ENCODE results near the gene LOXHD1.

Gene LOXHD1

GRCh38 chr18:46672062-46672970, 15.3 kb upstream of the LOXHD1 start:
- DNase-seq (ENCODE audit: low spot score): no peak

GRCh38 chr18:46668694-46669093, 11.7 kb upstream of the LOXHD1 start:
- no peak for DNase-seq (ENCODE audit: low spot score)

GRCh38 chr18:46668135-46668534, 11.1 kb upstream of the LOXHD1 start:
- no peak for DNase-seq (ENCODE audit: low spot score)

- no peak for DNase-seq (ENCODE audit: low spot score)
Observed at GRCh38 chr18:46663539-46663938, 6.5 kb upstream of the LOXHD1 start.

GRCh38 chr18:46660957-46661749, 4.1 kb upstream of the LOXHD1 start:
- no peak for DNase-seq (ENCODE audit: low spot score)

- DNase-seq (ENCODE audit: low spot score): no peak
Observed at GRCh38 chr18:46659484-46659883, 2.5 kb upstream of the LOXHD1 start.

- no peak for DNase-seq (ENCODE audit: low spot score)
Observed at GRCh38 chr18:46656326-46657114, 500 bp downstream of the LOXHD1 start.

- DNase-seq (ENCODE audit: low spot score): no peak
Observed at GRCh38 chr18:46652372-46652771, 4.6 kb downstream of the LOXHD1 start.

GRCh38 chr18:46650681-46651080, 6.3 kb downstream of the LOXHD1 start:
- no peak for DNase-seq (ENCODE audit: low spot score)

GRCh38 chr18:46649071-46649862, 7.8 kb downstream of the LOXHD1 start:
- DNase-seq (ENCODE audit: low spot score): no peak

GRCh38 chr18:46646468-46646867, 10.6 kb downstream of the LOXHD1 start:
- no peak for DNase-seq (ENCODE audit: low spot score)

GRCh38 chr18:46642561-46642960, 14.5 kb downstream of the LOXHD1 start:
- no peak for DNase-seq (ENCODE audit: low spot score)

GRCh38 chr18:46641917-46642316, 15.1 kb downstream of the LOXHD1 start:
- DNase-seq (ENCODE audit: low spot score): no peak

GRCh38 chr18:46639386-46639785, 17.6 kb downstream of the LOXHD1 start:
- no peak for DNase-seq (ENCODE audit: low spot score)

- no peak for DNase-seq (ENCODE audit: low spot score)
Observed at GRCh38 chr18:46636040-46636630, 20.9 kb downstream of the LOXHD1 start.

GRCh38 chr18:46632401-46633071, 24.5 kb downstream of the LOXHD1 start:
- DNase-seq (ENCODE audit: low spot score): no peak

- no peak for DNase-seq (ENCODE audit: low spot score)
Observed at GRCh38 chr18:46630991-46631390, 26.0 kb downstream of the LOXHD1 start.

GRCh38 chr18:46630160-46630559, 26.9 kb downstream of the LOXHD1 start:
- DNase-seq (ENCODE audit: low spot score): no peak

GRCh38 chr18:46629361-46629760, 27.7 kb downstream of the LOXHD1 start:
- no peak for DNase-seq (ENCODE audit: low spot score)

GRCh38 chr18:46628206-46628605, 28.8 kb downstream of the LOXHD1 start:
- DNase-seq (ENCODE audit: low spot score): no peak

GRCh38 chr18:46627136-46627535, 29.9 kb downstream of the LOXHD1 start:
- DNase-seq (ENCODE audit: low spot score): no peak

Measured in HuH-7 (cell line).